ENCODE data around the gene COBL. TPM values are rescaled to one million over a fixed set of nuclear protein-coding genes. Genes with fewer than 3 reads are reported as not detected.

COBL gene
- total and polyA plus RNA-seq, 9 of the 15 experiments (the other 6 are each of a cell fraction or from before 2014, with no cell fraction given) = 0.01 to 2.4 (median 0.09) TPM; not detected in 3

- no peak for TF ChIP-seq ZBTB9 (CRISPR knock-in tag; IDR thresholded peaks at IDR 0.05)
These were observed 79.0 kb downstream of the COBL start (continued) for GRCh38 chr7:51237446-51238133.

DNA sequence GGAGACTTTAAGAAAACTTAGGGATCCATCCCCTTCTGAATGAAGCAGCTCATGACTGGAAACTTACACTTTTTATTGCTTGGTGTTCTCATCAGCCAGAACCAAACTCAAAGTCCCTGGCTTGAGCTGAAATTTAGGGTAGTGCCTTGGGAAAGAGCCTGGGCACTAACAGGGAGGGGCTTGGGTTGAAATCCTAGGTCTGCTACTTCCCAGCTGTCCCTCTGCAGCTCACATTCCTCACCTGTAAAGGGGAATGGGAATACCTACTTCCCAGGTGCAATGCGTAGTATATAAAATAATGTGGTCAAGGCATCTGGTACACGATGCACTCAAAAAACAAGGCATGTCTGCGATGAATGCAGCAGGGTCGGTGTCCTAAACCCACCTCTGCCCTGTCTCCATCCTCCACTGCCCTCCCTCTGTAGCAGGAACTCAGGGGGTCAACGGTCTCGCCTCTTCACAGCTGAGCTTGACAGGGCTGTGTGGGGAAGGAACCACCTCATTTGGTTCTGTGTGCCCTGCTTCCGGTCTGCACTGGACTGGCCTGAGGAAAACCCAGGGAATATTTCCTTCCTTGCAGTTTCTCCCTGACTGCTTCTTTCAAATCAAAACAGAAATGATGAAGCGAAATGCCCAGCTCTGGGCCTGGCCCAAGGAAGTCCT lies 80.0 kb downstream of the COBL start:
- POLR2A ChIA-PET = interaction anchor here (1.0 kb wide), 1 partner anchor 14 kb away, joined by 3 read pairs; no protein-coding TSS in a partner anchor
- BruUV-seq (replicated peaks) = no TSS peak
- ATAC-seq = no peak
- H3K4me2 ChIP-seq (ENCODE audit: insufficient read depth, low read length) = no peak overlapping the region
- no peak overlapping the region for H3K4me3 ChIP-seq
- H3K36me3 ChIP-seq (ENCODE audit: control insufficient read depth, insufficient read depth, low read length) = no peaks in the 10 kb centered on the region
- H3K9me1 ChIP-seq (ENCODE audit: control insufficient read depth, insufficient read depth, low read length) = no peaks in the 10 kb centered on the region
- H4K20me1 ChIP-seq (replicated peaks; ENCODE audit: control insufficient read depth, insufficient read depth, low read length) = 0 out of 2 replicates have a peak, but pooled peaks cover 2% of the 10 kb centered on the region
- 38% methylated on average over 8 of the region's 8 CpGs for WGBS (ENCODE audit: insufficient coverage, low coverage, missing lambda C conversion rate)
- H3K79me2 ChIP-seq (ENCODE audit: control insufficient read depth, insufficient read depth, low read length) = no peaks in the 10 kb centered on the region
- no peak for FAIRE-seq
- DNase-seq (ENCODE audit: extremely low read depth in 1 of 4, low spot score in 3 of 4) = no peak
- H3K9ac ChIP-seq (ENCODE audit: insufficient read depth in 1 of 2, low read depth in 2 of 2, low read length in 2 of 2) = no peak overlapping the region
- CTCF ChIA-PET (ENCODE audit: low intra/inter-chr PET ratio) = no interaction called here
- intact Hi-C loops (cut with micrococcal nuclease) (no loop called here), in situ Hi-C loops (cut with MboI) (no loop called here)
- no peaks in the 10 kb centered on the region for H3K27me3 ChIP-seq (ENCODE audit: control insufficient read depth in 2 of 2, insufficient read depth in 2 of 2, low read length in 2 of 2)
- no peak overlapping the region for H2AFZ ChIP-seq (ENCODE audit: low read depth, low read length)
- H3K27ac ChIP-seq (ENCODE audit: extremely low read depth, low read depth, low read length) = no peak overlapping the region
- no peaks in the 10 kb centered on the region for H3K9me3 ChIP-seq (replicated peaks; ENCODE audit: control insufficient read depth, insufficient read depth, low read depth, low read length)
- H3K4me1 ChIP-seq (replicated peaks in 1 of 2; ENCODE audit: control insufficient read depth in 2 of 2, insufficient read depth in 2 of 2, low read length in 2 of 2) = peaks cover 6 to 8% of the 10 kb centered on the region in 2 experiments; a peak in 4 of 5 replicates
- TF ChIP-seq RCOR1 (IDR thresholded peaks at IDR 0.05; ENCODE audit: borderline replicate concordance in 1 of 2, low read depth in 2 of 2, low read length in 2 of 2) = no peak
- TF ChIP-seq FOXJ2 (tag; IDR thresholded peaks at IDR 0.05) = no peak
- TF ChIP-seq BCOR (IDR thresholded peaks at IDR 0.05) = no peak
- no peak for TF ChIP-seq NELFE (IDR thresholded peaks at IDR 0.05; ENCODE audit: insufficient read depth, insufficient read length)
- TF ChIP-seq PATZ1 (CRISPR knock-in tag; IDR thresholded peaks at IDR 0.05; ENCODE audit: borderline replicate concordance) = no peak
- no peak for TF ChIP-seq SMAD2 (IDR thresholded peaks at IDR 0.05; ENCODE audit: low read depth, low read length)
- no peak for TF ChIP-seq ASH1L (IDR thresholded peaks at IDR 0.05; ENCODE audit: borderline replicate concordance, low read depth, partially characterized antibody)
- TF ChIP-seq, protein P1, sequence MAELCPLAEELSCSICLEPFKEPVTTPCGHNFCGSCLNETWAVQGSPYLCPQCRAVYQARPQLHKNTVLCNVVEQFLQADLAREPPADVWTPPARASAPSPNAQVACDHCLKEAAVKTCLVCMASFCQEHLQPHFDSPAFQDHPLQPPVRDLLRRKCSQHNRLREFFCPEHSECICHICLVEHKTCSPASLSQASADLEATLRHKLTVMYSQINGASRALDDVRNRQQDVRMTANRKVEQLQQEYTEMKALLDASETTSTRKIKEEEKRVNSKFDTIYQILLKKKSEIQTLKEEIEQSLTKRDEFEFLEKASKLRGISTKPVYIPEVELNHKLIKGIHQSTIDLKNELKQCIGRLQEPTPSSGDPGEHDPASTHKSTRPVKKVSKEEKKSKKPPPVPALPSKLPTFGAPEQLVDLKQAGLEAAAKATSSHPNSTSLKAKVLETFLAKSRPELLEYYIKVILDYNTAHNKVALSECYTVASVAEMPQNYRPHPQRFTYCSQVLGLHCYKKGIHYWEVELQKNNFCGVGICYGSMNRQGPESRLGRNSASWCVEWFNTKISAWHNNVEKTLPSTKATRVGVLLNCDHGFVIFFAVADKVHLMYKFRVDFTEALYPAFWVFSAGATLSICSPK (IDR thresholded peaks at IDR 0.05; ENCODE audit: borderline replicate concordance) = no peak
- TF ChIP-seq ZNF146 (CRISPR knock-in tag; IDR thresholded peaks at IDR 0.05; ENCODE audit: unreplicated experiment) = no peak
- TF ChIP-seq, protein P2, sequence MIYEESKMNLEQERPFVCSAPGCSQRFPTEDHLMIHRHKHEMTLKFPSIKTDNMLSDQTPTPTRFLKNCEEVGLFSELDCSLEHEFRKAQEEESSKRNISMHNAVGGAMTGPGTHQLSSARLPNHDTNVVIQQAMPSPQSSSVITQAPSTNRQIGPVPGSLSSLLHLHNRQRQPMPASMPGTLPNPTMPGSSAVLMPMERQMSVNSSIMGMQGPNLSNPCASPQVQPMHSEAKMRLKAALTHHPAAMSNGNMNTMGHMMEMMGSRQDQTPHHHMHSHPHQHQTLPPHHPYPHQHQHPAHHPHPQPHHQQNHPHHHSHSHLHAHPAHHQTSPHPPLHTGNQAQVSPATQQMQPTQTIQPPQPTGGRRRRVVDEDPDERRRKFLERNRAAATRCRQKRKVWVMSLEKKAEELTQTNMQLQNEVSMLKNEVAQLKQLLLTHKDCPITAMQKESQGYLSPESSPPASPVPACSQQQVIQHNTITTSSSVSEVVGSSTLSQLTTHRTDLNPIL (CRISPR knock-in tag; IDR thresholded peaks at IDR 0.05) = no peak
- TF ChIP-seq ZNF140 (CRISPR knock-in tag; IDR thresholded peaks at IDR 0.05) = no peak
- no peak for TF ChIP-seq C11orf30 (IDR thresholded peaks at IDR 0.05; ENCODE audit: low read depth)
